SU-DHL-6 (cell line): ENCODE data around the gene MCRIP2.
A peak's percentile ranks its signal among the peaks of the same experiment; 100 is the strongest.

Experiments used
- H2AFZ ChIP-seq: fragments of 200-600 bp; sonication (generic); 2 replicates; pipeline ENCODE4 v1.6.1; 2014; ENCODE audit warnings: low read depth, mild to moderate bottlenecking, moderate library complexity, mixed read lengths, antibody characterized with exemption, low read length; ENCODE audit not compliant: severe bottlenecking
- H3F3A ChIP-seq: fragments of 200-600 bp; shearing (Covaris generic); 2 replicates; pipeline ENCODE4 v1.6.0; 2016; ENCODE audit warnings: antibody characterized with exemption, mild to moderate bottlenecking; ENCODE audit not compliant: insufficient read depth
- H3K27ac ChIP-seq: fragments of 200-600 bp; sonication (generic); 2 replicates; pipeline ENCODE4 v1.5.1; 2016; ENCODE audit warnings: low read depth, mild to moderate bottlenecking, low read length, moderate library complexity, mixed read lengths
- H3K27me3 ChIP-seq: fragments of 200-600 bp; sonication (generic), shearing (Covaris generic); 2 replicates; pipeline ENCODE4 v1.6.0; 2014; ENCODE audit warnings: mild to moderate bottlenecking, low read length
- H3K36me3 ChIP-seq: fragments of 200-600 bp; sonication (generic); 2 replicates; pipeline ENCODE4 v1.6.1; 2014; ENCODE audit warnings: mild to moderate bottlenecking, low read length, mixed read lengths
- H3K4me2 ChIP-seq: fragments of 300-600, 200-600 bp; shearing (Covaris generic), sonication (generic); 2 replicates; pipeline ENCODE4 v1.6.0; 2014; ENCODE audit warnings: low read length, low read depth, mild to moderate bottlenecking; ENCODE audit not compliant: poor library complexity, severe bottlenecking
- H3K4me3 ChIP-seq: fragments of 200-600 bp; sonication (generic); 2 replicates; pipeline ENCODE4 v1.5.1; 2014; ENCODE audit warnings: antibody characterized with exemption, low read length, mild to moderate bottlenecking, mixed read lengths; ENCODE audit not compliant: insufficient read depth, poor library complexity, severe bottlenecking
- H3K79me2 ChIP-seq: fragments of 200-600 bp; sonication (generic); 2 replicates; pipeline ENCODE4 v1.6.1; 2014; ENCODE audit warnings: mild to moderate bottlenecking, low read length, moderate library complexity; ENCODE audit not compliant: insufficient read depth
- H3K9ac ChIP-seq: fragments of 200-600 bp; sonication (generic); 2 replicates; pipeline ENCODE4 v1.7.0; 2014; ENCODE audit warnings: mild to moderate bottlenecking, low read length
- H3K9me2 ChIP-seq: fragments of 200-600 bp; sonication (generic); replicated peaks from 2 replicates; pipeline ENCODE4 v1.6.1; 2014; ENCODE audit warnings: low read length; ENCODE audit not compliant: insufficient read depth
- H3K9me3 ChIP-seq: fragments of 200-600 bp; sonication (generic); 2 replicates; pipeline ENCODE4 v1.6.1; 2014; ENCODE audit warnings: low read length, mixed read lengths; ENCODE audit not compliant: insufficient read depth
- H4K20me1 ChIP-seq: fragments of 200-600 bp; sonication (generic); 2 replicates; pipeline ENCODE4 v1.6.1; 2014; ENCODE audit warnings: low read depth, mild to moderate bottlenecking, antibody characterized with exemption, low read length, moderate library complexity, mixed read lengths
- EZH2phosphoT487 ChIP-seq: fragments of 200-600 bp; sonication (generic), shearing (Covaris generic); conservative IDR thresholded peaks from 2 replicates; pipeline ENCODE4 v1.6.1; 2018; ENCODE audit warnings: mild to moderate bottlenecking, antibody characterized with exemption, low read length, moderate library complexity, mixed read lengths
- TF ChIP-seq, protein P1 (sequence below): fragments of 200-600 bp; sonication (generic); IDR thresholded peaks from one replicate; pipeline ENCODE4 v1.5.1; 2017; ENCODE audit warnings: antibody characterized with exemption, mild to moderate bottlenecking, low read length, moderate library complexity; ENCODE audit not compliant: insufficient read depth, poor library complexity, severe bottlenecking

The MCRIP2 gene

DNA sequence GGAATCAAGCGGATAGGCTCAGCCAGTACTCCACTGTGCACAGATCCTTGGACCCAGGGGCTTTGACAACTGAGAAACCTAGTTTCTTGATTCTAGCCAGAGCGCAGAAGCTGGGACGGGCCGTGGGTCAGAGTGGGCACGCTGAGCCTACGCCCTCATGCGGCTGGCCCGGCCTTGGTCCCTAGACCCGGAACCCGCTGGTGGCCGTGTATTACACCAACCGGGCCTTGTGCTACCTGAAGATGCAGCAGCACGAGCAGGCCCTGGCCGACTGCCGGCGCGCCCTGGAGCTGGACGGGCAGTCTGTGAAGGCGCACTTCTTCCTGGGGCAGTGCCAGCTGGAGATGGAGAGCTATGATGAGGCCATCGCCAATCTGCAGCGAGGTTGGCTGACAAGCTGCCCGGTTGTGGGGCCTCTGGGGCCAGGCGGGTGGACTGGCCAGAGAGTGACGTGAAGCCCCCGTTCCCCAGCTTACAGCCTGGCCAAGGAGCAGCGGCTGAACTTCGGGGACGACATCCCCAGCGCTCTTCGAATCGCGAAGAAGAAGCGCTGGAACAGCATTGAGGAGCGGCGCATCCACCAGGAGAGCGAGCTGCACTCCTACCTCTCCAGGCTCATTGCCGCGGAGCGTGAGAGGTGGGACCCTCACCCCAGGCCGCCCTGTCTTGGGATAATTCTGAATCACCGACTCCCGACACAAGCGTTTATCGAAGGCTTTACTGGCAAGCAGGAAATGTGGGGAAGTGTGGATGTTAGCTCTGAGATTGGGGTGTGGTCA lies 39.5 kb downstream of the MCRIP2 start:
- no peaks in the 10 kb centered on the region for H3K27me3 ChIP-seq
- peaks cover 9% of the 10 kb centered on the region; the same call in 1 of the 2 replicates for H3F3A ChIP-seq
- peak overlapping the region; percentile 51 for H3K27ac ChIP-seq
- H3K79me2 ChIP-seq, result peaks cover 23% of the 10 kb centered on the region; the same call in 1 of the 2 replicates
- peak overlapping the region; percentile 75 for H3K9ac ChIP-seq
- no peaks in the 10 kb centered on the region for H3K9me2 ChIP-seq
- H3K4me3 ChIP-seq, result peak overlapping the region; percentile 62
- H3K4me2 ChIP-seq, result peak overlapping the region; percentile 57
- H2AFZ ChIP-seq, result no peak overlapping the region
- H3K36me3 ChIP-seq, result no peaks in the 10 kb centered on the region
- TF ChIP-seq EZH2phosphoT487, result no peak
- TF ChIP-seq, protein P1, sequence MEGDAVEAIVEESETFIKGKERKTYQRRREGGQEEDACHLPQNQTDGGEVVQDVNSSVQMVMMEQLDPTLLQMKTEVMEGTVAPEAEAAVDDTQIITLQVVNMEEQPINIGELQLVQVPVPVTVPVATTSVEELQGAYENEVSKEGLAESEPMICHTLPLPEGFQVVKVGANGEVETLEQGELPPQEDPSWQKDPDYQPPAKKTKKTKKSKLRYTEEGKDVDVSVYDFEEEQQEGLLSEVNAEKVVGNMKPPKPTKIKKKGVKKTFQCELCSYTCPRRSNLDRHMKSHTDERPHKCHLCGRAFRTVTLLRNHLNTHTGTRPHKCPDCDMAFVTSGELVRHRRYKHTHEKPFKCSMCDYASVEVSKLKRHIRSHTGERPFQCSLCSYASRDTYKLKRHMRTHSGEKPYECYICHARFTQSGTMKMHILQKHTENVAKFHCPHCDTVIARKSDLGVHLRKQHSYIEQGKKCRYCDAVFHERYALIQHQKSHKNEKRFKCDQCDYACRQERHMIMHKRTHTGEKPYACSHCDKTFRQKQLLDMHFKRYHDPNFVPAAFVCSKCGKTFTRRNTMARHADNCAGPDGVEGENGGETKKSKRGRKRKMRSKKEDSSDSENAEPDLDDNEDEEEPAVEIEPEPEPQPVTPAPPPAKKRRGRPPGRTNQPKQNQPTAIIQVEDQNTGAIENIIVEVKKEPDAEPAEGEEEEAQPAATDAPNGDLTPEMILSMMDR, result peak; percentile 10
- H4K20me1 ChIP-seq, result no peaks in the 10 kb centered on the region
- H3K9me3 ChIP-seq, result no peaks in the 10 kb centered on the region

DNA sequence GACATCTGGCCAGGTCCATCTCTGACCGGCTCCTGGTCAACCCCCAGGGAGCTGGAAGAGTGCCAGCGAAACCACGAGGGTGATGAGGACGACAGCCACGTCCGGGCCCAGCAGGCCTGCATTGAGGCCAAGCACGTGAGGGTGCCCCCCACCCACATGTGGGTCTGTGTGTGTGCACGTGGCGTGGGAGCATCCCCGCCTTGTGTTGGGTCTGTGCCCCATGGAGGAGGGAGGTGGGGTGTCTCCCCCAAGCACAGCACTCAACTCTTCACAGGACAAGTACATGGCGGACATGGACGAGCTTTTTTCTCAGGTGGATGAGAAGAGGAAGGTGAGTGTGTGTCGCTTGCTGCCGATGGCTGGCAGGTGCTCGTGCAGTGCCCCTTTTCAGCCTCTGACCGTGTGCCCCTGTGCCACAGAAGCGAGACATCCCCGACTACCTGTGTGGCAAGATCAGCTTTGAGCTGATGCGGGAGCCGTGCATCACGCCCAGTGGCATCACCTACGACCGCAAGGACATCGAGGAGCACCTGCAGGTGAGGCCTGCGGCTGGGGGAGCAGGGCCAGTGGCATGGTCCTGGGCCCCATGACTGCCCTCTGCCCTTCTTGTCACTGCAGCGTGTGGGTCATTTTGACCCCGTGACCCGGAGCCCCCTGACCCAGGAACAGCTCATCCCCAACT lies 40.3 kb downstream of the MCRIP2 start:
- peak overlapping the region; percentile 57 for H3K4me2 ChIP-seq
- peak overlapping the region; percentile 75; the same call in 1 of the 2 replicates for H3K9ac ChIP-seq
- no peaks in the 10 kb centered on the region for H3K27me3 ChIP-seq
- no peaks in the 10 kb centered on the region for H3K36me3 ChIP-seq
- no peaks in the 10 kb centered on the region for H3K9me2 ChIP-seq
- H3K4me3 ChIP-seq, result peak overlapping the region; percentile 62
- no peak overlapping the region for H3K27ac ChIP-seq
- TF ChIP-seq, protein P1, result no peak
- no peak for TF ChIP-seq EZH2phosphoT487
- peaks cover 23% of the 10 kb centered on the region; the same call in 1 of the 2 replicates for H3K79me2 ChIP-seq
- peaks cover 9% of the 10 kb centered on the region; the same call in 1 of the 2 replicates for H3F3A ChIP-seq
- no peak overlapping the region for H2AFZ ChIP-seq
- H3K9me3 ChIP-seq, result no peaks in the 10 kb centered on the region
- no peaks in the 10 kb centered on the region for H4K20me1 ChIP-seq

DNA sequence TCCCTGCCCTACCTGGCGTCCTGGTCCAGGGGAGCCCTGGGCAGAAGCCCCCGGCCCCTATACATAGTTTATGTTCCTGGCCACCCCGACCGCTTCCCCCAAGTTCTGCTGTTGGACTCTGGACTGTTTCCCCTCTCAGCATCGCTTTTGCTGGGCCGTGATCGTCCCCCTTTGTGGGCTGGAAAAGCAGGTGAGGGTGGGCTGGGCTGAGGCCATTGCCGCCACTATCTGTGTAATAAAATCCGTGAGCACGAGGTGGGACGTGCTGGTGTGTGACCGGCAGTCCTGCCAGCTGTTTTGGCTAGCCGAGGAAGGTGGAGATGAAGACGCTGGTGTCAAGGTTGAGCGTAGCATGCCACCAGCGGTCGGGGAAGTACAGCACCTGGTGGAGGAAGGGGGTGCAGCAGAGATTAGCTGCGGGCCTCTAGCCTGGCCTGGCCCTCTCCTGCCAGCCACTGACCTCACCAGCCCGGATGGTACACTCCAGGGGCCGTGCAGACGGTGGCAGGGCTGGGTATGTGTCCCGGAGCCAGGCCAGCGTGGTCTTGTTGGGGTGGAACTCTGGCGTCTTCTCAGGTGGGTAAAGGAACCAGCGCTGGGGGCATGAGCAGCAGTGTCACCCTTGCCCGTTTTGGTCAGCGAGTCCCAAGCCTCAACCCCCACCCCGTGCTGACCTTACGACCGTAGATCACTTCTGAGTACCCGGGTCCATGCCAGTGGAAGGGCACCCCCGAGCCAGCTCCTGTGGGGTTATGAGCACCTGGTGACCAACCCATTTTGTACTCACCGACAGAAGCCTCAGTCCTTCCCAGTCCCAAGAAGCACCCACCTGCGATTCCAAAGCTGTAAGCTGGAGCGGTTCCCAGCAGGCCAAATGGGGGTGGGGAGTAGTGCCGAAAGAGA lies 41.1 kb downstream of the MCRIP2 start:
- no peaks in the 10 kb centered on the region for H3K9me2 ChIP-seq
- no peaks in the 10 kb centered on the region for H3K27me3 ChIP-seq
- H3K9me3 ChIP-seq, result no peaks in the 10 kb centered on the region
- H3K36me3 ChIP-seq, result no peaks in the 10 kb centered on the region
- no peaks in the 10 kb centered on the region for H4K20me1 ChIP-seq
- peak overlapping the region; percentile 58; the same call in 1 of the 2 replicates for H3K9ac ChIP-seq
- H2AFZ ChIP-seq, result no peak overlapping the region
- H3K27ac ChIP-seq, result no peak overlapping the region
- TF ChIP-seq, protein P1, result no peak
- TF ChIP-seq EZH2phosphoT487, result no peak
- H3K79me2 ChIP-seq, result peaks cover 23% of the 10 kb centered on the region; the same call in 1 of the 2 replicates
- peak overlapping the region; percentile 64 for H3K4me2 ChIP-seq
- H3K4me3 ChIP-seq, result no peak overlapping the region
- H3F3A ChIP-seq, result peaks cover 9% of the 10 kb centered on the region; the same call in 1 of the 2 replicates
